Left cardiac atrium (tissue), 4 donors: ENCODE measurements around the gene DGKG. TPM values are rescaled to one million over a fixed set of nuclear protein-coding genes. Genes with fewer than 3 reads are reported as not detected.

Experiments
- ATAC-seq, 2 donors: fragments of 200-7000 bp; cut with Tn5 transposase; one replicate each; pipeline ENCODE4 v1.9.1; 2020; ENCODE audit warnings: mild to moderate bottlenecking in 2 of 2, moderate library complexity in 2 of 2
- DNase-seq: peaks from one replicate; pipeline ENCODE4 v3.0.0-alpha.2; 2020
- intact Hi-C, 2 donors: fragments of 100-400 bp; cut with DNase I; formaldehyde crosslinking; loops; one replicate each; pipeline versions ENCODE4 v1.14.1 to v1.15.1; 2022 to 2023
- total RNA-seq, 2 donors: library from RNA; stranded (reverse); fragmentation: NEBNext Ultra II Directional; extraction: Animal tissue kit (Norgen Biotek cat#: 25700); gene quantifications; one replicate each; pipeline ENCODE4 v1.2.1, GENCODE V29; 2021
- donor health status: DM: no; HTN: yes; CAD: no.
- donor health status: DM: no; HTN: yes; CAD: no; lungs with severe emphysema.
- donor health status: DM: yes; HTN: yes; CAD: no.
- donor health status: Dilated cardiomyopathy.

Gene DGKG
- total RNA-seq, 2 donors from 2014 or later: 13.3 to 23.4 TPM

DNA sequence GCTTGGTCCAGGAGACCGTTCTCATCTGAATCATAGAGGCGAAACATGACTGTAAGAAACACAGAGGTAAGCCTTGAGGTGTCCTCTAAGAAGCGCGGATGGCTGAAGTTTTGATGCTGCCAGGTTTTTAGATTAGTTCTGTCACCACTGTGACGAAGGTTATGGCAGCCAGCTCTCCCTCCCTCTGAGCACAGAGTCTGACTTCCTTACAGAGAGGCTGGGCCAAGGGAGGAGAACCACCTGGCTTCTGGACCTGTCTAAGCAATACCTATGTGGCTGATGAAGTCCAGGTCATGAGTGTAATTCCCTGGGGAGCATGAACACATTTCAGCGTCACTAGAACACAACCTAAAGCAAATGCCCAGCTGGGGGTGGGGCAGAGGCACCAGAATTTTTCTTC lies 77.4 kb downstream of the DGKG start:
- DNase-seq: no peak
- no peak for ATAC-seq
- intact Hi-C loops: no loop called here

DNA sequence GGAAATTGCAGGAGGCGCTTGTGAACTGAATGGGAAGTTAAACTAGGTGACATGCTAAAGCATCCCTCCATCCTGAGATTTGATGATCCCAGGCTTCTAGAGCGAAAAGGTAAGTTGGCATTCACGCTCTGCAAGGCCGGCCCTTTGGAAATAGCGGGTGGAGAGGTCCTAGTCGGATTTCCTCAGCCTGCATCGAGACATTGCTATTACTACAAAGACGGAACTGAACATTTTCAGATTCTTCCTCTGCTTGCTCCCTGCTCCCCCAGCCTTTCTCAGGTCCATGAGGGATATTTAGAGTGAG lies 77.7 kb downstream of the DGKG start:
- DNase-seq: no peak
- ATAC-seq: no peak
- intact Hi-C loops: no loop called here

DNA sequence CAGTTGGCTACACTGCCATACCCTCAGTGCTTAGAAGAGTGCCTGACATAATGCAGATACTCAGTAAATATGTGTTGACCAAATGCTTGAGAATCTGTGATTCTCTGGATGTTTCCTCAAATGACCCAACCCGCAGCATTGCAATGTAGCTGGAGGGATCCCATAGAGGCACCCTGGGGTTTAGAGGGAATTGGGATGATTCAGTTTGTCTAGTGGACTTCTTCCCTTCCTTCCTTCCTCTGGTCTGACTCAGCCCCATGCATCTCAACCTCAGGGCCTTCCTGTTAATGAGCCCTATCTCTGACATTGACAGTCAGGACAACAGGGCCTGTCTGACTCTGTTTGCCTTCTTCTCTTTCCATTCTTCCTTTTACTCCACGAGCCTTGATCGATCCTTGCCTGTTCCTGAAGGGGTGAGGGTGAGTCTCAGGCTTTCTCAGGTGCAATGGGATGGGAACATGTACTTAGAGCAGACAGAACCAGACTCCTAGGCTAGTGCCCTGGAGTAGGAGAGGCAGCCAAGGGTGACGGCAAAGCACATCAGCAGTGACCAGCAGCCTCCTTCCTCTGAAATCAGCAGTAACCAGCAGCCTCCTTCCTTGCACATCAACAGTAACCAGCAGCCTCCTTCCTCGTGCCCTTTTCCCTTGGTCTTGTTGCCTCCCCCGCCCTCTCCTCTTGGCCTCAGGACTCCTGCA lies 78.2 kb downstream of the DGKG start:
- intact Hi-C loops: no loop called here
- ATAC-seq: no peak
- DNase-seq: no peak

DNA sequence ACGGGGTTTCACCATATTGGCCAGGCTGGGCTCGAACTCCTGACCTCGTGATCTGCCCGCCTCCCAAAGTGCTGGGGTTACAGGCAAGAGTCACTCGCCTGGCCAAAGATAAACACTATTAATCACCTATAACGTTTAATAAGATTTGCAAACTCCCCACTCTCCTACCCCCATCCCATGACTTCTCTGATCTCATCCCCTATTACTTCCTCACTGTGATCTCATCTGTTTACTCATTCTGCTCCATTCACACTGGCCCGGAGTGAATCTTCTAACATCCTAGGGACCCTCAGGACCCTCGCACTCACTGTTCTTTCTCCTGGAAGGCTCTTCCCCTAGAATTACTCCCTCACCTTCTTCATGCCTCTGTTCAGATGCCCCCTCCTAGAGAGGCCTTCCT lies 78.9 kb downstream of the DGKG start:
- intact Hi-C loops: no loop called here
- ATAC-seq (no peak), DNase-seq (no peak)

DNA sequence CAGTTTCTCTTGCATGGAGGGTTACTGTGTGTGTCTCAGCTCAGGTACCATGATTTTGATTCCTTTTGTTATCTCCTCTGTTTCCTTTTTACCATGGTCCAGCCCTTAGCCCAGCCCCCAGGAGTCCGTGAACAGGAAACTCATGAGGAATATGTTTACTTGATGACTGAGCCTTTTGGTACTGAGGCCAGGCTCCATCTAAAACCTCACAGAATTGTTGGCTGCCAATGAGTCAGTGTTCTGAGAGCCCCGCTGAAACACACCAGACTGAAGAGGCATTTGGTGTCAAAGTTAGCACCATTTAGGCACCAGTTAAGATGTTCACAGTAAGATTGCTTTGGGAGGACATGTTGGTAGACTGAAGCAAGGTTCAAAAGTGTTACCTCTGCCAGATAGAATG lies 80.9 kb downstream of the DGKG start:
- intact Hi-C loops: no loop called here
- ATAC-seq (peak in 1 of 2 donors; percentile 71), DNase-seq (no peak)

DNA sequence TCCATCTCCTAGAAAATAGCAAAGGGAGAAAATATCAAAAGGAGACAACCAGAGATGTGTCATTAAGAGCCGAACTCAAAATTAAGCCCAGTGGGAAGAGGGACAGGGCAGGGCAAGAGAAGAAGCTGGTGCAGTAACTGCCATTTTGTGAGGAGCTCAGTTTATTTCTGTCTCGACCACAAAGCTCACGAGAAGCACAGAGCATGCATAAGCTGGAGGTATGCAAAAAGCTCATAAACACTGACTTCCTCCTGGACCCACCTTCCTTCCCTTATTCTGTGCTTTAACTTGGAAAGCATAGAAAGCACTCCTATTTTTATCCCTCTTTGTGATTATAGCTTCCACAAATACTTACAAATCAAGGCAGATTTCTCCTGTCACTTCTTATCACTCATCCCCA lies 81.3 kb downstream of the DGKG start:
- DNase-seq (no peak), ATAC-seq (no peak)
- intact Hi-C loops: no loop called here

DNA sequence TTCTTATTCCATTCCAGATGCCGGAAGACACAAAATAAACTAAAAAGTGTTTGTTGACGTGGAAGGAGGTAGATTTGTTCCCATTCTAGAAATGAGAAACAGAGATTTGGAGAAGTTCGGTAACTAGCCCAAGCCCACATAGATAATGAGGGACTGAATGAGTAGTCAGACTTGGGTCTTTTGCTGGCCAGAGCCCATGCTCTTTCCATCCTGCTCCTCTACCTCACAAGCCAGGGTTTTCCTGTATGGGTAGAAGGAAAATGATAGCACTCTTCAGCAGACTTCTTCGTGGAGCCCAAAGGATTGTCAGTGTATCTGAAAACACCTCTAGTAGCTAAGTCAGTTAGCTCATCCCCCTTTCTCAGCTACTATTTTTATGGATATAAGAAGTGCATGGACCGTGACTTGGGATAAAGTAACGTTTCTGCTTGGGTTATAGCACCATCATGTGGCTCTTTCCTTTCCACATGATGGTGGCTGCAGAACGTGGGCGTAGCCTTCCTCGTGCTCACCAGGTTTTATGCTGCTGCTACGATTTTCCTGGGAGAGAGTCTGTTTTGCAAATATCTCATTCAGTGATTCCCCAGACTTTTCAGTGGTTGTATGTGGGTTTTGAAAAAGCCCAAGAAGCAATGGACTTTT lies 84.6 kb downstream of the DGKG start:
- ATAC-seq (peak; percentile 72 to 86), DNase-seq (peak; percentile 31)
- intact Hi-C loops: loop anchor here (5.0 kb wide), 2 partner anchors 265 to 295 kb away; partner anchors contain the start of gene CRYGS (in 1 of the 2)

DNA sequence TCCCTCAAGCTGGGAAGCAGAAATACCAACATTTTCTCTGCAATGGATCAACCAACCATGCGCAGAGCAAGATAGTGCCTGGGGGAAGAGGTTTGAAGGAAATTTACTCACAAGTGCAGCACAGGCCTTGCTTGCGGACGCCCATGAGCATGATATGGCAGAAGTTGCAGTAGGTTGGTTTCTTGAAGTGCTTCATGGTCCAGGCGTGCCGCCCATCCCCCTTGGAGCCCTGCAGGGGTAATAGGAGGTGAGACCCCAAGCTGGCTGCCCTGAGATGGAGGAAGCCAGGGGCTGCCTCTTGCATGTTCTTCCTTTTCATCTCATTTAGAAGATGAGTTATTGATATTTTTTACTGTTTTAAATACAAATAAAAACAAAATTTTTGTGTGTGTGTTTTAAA lies 86.6 kb downstream of the DGKG start:
- intact Hi-C loops: loop anchor here (5.0 kb wide), 2 partner anchors 267 to 293 kb away; partner anchors contain the start of gene CRYGS (in 1 of the 2)
- ATAC-seq (no peak), DNase-seq (no peak)

DNA sequence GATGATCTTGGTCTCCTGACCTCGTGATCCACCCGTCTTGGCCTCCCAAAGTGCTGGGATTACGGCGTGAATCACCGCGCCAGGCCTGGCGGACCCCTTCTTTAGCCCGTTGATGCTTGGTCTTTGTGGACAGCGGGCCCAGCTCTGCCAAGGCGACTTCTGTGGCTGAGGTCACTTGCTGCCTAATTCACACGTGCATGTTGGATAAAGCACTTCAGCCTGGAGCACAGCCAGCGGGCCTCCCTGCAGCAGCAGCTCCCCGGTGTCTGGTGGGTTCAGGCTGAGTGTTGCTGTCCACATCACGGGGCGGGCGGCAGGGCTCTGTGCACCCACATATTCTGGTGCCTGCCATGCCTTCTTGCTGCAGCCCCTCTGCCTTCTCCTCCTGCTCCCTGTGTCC lies 88.4 kb downstream of the DGKG start:
- peak; percentile 37 to 53 for ATAC-seq
- intact Hi-C loops: no loop called here

DNA sequence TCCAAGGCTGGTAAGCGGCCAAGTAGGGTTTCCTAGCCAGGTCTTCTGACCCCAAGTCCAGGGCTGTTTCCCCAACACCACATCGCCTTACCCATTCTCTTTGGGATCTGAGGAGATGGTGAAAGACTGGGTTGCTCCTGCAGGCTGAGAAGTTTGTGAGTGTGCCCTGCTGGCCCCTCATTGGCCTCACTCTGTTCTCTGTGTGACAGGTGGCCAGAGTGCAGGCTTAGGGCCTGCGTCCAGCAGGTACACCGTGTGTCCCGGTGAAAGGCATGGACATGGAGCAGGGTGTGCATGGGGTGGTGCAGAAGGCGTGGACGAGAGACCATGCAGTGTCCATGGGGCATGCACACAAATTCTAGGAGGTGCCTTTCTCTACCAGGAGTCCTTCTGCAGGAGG lies 91.3 kb downstream of the DGKG start:
- no peak for DNase-seq
- intact Hi-C loops: no loop called here
- no peak for ATAC-seq

More for the DNA sequence above, 88.4 kb downstream of the DGKG start:
- DNase-seq: peak; percentile 67

DNA sequence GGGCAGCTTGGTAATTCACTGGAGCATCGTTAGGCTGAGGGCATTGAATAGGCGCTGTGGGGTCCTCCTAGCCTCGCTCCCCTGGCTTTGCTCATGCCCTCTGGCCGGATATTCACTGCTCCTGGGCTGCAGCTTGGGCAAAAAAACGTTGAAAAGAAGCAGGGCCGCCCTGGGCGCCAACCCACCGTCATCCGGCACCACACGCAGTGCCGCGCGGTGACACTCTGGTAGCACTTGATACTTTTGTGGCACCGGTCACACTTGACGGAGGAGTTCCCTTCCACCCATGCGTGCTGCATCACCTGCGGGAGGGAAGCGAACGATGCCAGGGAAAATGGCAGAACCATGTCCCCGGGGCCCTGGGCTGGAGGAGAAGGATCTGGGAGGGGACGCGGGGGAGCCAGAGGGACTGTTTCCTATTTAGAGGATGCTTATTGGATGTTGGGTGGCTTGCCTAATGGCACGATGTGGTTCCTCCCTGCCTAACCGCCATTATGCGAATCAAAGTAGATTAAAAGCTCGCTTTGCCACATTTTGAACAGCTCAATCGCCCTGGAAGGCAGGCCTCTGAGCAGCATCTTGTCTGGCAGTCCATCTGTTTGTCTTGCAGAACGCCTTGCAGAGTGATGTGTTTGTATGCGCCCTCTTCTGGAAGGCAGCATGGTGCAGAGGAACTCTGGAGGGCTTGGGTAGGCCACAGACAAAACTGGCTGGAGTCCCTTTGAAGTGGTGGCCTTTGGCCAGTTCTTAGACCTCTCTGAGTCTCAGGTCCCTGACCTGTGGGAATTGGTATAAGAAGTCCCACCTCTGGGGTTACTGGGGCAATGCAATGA lies 93.2 kb downstream of the DGKG start:
- no peak for ATAC-seq
- intact Hi-C loops: loop anchor here in 1 of 2 donors (5.0 kb wide), 1 partner anchor 223 kb away; no protein-coding TSS in a partner anchor
- no peak for DNase-seq

DNA sequence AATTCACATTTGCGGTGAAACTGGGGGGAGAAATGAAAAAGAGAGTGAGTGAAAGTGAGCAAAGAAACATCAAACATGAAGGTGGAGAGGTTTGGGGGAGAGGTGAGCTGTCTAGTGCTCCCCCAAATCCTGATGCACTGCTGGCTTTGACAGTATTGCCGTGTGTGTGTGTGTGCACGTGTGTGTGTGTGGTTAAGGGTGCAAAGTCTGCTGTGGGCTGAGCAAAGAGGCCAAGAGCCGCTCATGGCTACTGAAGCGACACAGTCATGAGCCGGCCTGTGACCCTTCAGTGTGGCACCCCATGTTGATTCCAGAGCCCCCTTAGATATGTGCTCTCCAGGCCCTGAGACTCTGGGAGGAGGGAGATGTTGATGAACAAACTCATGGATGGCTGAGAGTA lies 94.3 kb downstream of the DGKG start:
- DNase-seq (no peak), ATAC-seq (no peak)
- intact Hi-C loops: loop anchor here in 1 of 2 donors (5.0 kb wide), 1 partner anchor 225 kb away; no protein-coding TSS in a partner anchor

DNA sequence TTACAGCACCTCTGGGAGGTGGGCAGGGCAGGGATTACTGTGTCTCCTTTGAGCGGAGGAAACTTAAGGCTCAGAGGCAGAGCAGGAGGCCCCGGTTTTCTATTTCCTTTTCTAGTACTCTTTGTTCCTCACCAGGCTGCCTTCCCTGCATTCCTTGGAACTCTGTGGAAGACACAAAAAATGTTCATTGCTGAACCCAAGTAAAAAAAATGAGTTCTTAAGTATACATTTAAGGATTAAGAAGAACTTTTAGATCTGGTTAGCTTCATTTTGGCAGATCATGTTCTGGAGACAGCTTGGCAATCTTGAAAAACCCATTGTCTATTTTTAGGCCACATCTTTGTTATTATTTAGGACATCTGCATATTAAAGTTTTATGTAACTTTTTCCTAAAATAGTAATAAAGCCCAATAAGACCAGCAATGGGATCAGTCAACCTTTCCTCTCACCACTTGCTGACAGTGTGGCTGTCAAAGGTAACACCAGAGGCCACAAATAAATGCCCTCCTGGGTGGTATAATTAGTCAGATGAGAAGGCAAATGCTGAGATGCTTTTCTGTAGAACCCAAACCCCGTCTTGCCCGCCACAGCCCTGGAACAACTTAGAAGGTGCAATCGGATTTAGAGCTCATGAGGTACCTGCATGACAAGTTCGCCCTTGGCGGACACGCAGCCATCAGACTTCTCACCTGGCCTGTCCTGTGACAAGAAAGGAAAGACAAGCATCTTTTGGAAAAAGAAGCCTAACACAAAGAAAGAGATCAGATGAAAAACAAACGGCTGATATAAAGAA lies 97.2 kb downstream of the DGKG start:
- intact Hi-C loops: loop anchor here in 1 of 2 donors (5.0 kb wide), 3 partner anchors 227 to 283 kb away; partner anchors contain the start of gene CRYGS
- no peak for ATAC-seq
- no peak for DNase-seq

DNA sequence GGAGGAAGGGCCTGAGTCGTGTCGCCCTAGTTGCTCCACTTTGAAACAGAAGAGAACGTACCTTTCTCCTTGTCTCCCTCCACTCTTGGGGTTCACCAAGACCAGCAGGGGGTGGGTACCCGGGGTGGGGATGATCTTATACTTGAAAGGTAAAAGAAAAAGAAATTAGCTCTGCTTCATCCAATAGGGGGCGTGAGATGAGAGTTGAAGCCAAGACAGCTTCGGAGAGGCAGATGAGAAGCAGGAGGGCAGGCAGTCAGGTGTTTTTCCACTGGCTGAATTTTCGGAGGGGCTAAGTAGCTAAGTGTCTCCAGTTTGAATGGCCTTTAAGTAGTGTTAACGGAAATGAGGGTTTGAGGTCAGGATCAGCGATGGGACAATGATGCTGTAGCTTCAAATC lies 100.4 kb downstream of the DGKG start:
- DNase-seq (no peak), ATAC-seq (no peak)
- intact Hi-C loops: loop anchor here in 1 of 2 donors (5.0 kb wide), 2 partner anchors 279 to 281 kb away; partner anchors contain the start of gene CRYGS

DNA sequence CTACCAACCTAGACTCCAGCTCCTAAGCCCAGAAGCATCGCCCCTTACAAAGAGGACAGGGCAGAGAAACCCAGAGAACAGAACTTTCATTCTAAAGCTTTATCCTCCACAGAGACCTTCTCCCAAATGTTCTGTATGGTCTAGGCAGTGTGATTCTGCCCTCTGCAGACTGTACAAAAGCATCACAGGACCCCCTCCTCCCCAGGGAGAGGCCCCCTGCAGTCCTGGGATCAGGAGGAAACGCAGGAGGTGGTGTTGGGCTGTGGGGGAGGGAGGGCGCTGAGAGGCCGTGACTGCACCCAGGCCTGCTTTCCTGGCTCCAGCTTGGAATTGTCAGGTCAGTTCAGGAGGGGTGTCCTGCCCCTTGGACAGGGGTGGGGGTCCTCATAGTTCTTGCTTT lies 101.3 kb downstream of the DGKG start:
- intact Hi-C loops: loop anchor here in 1 of 2 donors (5.0 kb wide), 2 partner anchors 278 to 282 kb away; partner anchors contain the start of gene CRYGS
- ATAC-seq: no peak
- DNase-seq: no peak

DNA sequence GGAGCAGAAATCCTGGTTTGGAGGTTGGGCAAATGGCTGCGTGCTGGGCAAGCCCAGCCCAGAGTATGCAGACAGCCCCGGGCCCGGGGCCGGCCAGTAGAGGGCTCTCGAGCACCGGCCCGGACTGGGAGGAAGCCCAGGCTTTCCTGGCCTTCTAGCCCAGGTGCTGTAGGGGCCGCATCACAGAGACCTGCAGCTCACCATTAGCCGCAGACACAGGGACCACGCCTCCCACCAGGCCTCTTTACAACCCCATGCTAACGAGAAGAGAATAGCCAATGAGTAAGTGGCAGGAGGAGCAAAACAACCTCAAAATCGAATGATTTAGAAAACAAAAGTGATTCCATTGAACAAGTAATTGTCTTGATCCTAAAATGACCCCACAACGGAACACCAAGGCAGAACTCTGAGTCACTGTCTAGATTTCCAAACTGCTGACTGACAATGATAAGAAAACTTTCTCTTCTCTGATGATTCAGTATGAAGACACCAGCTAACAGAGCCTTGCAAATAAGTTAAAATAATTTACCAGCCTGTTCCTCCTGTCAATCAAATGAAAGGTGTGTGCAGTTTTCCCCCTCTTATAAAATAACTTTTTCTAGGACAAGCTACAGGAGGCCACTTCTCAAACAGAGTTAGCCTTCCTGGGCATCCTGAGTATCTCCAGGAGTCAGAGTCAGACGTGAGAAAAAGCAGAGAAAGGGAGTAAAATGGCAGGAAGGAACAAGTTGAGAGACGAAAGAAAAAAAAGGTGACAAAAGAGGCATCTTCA lies 102.2 kb downstream of the DGKG start:
- intact Hi-C loops: loop anchor here (5.0 to 10.0 kb wide), 3 partner anchors 275 to 283 kb away; partner anchors contain the start of gene CRYGS (in 1 of the 2)
- ATAC-seq (peak; percentile 93 to 96), DNase-seq (peak; percentile 68)

DNA sequence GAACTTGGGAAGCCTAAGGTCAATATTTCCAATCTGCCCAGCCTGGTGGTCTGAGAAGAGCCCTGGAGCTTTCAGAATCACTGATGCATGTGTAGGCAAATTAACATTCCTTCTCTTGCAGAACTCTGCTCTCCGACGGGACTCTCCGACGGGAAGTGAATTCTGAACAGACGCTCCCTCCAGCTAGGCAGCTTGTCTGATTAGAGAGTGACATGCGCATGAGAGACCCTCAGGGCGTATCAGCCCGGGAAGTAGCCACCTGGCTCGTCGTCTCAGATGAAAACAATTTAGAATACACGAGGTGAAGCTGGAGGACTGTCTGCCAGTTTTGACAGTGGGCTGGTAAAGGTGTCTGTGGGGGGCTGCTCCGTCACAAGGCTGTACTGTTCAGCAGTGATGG lies 103.1 kb downstream of the DGKG start:
- ATAC-seq (no peak), DNase-seq (no peak)
- intact Hi-C loops: loop anchor here in 1 of 2 donors (10.0 kb wide), 1 partner anchor 276 kb away; no protein-coding TSS in a partner anchor

DNA sequence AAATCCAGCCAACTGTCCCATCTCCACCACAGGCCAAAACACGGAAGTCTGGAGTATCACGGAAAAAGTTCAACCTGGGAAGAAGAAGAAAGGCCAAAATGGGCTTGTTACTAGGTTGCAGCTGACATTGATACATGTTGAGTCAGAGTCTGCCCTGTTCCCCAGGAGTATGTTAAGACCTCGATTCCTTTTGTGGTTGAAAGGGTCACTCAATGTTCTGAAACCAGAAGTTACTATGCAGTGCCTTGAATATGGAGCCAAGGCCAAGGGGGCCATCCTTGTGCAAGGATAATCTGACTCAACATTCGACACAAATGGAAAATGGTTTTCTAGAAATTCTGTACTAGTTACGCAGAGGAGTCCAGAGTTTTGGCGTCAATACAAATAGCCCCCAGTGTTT lies 104.2 kb downstream of the DGKG start:
- DNase-seq: no peak
- ATAC-seq: no peak
- intact Hi-C loops: loop anchor here in 1 of 2 donors (10.0 kb wide), 1 partner anchor 277 kb away; no protein-coding TSS in a partner anchor
